GM19397 (cell line): ENCODE results near the gene ADCY2.
A peak's percentile ranks its signal among the peaks of the same experiment; 100 is the strongest.

Source experiments
- ATAC-seq: cut with Tn5 transposase; IDR thresholded peaks from one replicate; pipeline ENCODE4 v1.9.1; 2021; ENCODE audit warnings: mild to moderate bottlenecking, moderate library complexity; ENCODE audit not compliant: unreplicated experiment

Gene ADCY2

DNA sequence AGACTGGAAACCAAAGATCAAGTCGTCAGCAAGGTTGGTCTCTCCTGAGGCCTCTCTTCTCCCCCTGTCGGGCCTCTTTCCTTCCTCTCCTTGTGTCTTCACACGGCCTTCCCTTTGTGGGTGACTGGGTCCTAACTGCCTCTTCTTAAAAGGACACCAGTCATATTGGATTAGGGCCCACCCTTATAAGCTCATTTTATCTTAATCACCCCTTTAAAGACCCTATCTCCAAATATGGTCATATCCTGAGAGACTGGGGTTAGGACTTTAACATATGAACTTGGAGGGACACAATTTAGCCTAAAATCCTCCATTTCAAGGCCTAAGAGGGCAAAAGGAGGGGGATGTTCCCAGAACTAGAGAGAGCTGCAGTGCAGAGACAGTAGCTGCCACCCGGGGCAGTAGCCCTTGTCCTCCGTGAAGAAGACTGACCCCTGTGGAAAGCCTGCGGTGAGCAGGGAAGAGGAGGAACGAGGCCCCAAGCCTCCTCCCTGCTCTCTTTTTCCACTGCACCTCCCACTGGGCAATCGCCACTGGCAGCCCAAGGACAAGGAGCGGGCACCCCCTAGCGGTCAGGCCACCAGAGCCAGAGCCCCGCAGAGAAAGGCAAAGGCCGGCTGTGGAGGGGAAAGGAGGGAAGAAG lies 420.1 kb downstream of the ADCY2 start:
- ATAC-seq = peak; percentile 94

DNA sequence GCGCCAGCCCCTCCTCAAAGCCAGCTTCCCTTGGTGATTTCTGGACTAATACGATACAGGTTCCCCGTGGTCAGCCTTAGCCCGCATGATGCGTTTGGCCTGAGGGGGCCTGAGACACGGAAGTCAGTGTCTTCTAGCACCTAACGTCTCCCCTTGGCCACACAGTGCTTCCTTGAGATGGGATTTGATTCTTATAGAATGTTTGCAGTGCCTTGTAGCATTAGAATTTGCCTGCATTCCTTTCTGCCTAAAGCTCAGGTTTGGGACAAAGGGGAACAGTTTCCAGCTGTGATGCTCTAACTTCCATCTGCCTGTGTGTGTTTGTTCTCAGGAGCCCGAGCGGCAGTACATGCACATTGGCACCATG lies 420.6 kb downstream of the ADCY2 start:
- no peak for ATAC-seq

DNA sequence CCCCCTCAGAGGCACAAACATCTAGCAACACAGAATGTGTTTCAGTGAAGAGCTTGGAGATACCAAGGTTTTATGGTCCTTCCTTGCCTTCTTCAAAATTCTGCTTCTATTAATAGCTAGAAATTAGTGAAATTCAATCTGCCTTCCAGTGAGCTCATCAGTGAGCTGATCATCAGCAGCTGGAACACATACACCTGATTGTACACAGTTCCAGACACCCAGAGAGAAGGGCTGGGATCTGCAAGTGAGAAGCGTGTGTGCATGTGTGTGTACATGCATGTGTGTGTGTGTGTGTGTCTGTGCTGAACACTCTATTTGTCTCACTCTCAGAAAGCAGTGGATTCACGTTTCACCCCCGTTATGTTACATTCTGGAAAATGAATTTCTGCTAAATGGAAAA lies 426.5 kb downstream of the ADCY2 start:
- ATAC-seq = no peak

DNA sequence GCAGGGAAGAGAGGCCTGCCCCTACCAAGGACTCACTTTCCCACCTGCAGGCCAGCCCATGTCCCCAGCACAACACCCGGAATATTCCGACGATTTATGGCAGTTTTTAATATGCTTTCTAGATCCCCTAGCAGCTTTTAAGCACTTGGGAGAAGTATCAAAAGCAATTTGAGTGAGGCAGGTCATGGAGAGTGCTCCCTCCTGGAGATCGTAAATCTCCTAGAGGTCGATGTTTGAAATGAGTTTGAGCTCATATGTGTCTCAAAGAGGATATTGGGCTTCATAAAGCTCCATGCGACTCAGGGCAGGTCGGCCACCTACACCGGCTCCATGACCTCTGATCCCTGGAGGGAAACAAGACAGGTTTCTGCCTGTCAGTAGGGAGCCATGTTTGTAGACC lies 427.7 kb downstream of the ADCY2 start:
- no peak for ATAC-seq

DNA sequence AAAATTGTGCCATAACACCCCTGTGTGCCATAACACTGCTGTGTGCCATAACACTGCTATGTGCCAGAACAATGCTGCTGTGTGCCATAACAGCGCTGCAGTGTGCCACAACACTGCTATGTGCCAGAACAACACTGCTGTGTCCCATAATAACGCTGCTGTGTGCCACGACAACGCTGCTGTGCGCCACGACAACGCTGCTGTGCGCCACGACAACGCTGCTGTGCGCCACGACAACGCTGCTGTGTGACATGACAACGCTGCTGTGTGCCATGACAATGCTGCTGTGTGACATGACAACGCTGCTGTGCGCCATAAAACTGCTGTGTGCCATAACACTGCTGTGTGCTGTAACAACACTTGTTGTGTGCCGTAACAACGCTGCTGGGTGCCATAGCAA lies 429.1 kb downstream of the ADCY2 start:
- ATAC-seq = no peak

DNA sequence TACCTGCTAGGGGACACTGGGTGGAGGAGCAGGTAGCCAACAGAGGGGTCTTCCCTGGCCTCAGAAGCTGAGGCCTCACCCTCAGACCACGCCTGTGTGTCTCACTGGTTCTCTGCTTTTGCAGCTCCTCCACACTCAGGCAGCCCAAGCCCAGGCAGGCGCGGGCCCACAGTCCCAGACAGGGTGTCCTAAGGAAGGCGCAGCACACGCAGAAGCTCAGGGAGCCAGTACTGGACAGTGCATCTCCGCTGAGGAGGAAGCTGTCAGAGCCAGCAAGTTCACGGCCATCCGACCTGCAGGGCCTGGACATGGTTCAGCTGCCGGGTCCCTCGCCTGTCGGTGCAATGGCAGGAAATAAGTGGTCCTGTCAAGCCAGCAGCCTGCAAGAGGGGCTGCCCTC lies 429.7 kb downstream of the ADCY2 start:
- ATAC-seq = no peak

DNA sequence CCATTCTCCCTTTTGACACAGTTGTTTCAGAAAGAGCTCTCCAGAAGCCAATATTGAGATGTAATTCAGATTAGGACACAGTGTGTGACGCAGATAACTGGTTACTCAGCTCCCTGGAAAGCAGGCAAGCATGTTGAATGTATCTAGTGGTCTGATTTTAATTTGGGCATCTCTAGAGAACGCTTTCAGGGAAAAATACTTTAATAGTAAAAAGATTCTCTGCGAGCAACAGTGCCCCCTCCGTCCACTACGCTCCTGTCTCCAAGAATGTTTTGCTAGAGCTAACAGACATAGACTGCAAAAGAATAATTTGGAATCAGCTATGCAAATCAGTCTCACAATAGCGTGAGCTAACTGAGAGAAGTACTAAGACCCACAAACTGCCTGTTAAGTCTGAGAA lies 431.7 kb downstream of the ADCY2 start:
- no peak for ATAC-seq

DNA sequence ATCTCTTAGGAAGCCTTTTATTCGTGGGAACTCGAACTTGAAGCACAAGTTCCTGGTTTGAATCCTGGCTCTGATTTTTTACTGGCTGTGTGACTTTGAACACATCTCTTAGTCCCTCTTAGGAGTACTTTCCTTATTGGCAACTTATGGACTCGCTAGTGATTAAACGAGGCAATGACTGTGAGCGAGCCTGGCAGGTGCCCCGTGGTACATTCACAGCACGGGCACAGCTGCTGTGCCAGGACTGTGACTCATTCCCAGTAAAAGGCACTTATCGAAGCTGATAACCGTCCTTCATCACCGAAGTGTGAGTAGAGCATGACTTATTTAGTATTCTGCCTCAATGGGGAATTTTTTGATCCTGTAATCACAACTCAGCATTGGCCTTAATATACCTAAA lies 432.3 kb downstream of the ADCY2 start:
- no peak for ATAC-seq

DNA sequence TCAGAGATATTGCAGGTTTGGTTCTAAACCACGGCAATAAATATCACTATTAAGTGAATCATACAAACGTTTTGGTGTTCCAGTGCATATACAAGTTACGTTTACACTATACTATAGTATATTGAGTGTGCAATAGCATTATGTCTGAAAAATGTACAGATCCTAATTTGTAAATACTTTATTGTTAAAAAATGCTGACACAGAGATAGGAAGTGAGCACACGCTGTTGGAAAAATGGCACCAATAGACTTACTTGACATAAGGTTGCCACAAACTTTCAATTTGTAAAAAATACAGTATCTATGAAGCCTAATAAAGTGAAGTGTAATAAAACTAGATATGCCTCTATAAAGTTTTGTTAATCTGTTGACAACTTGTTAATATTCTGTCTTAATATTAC lies 439.0 kb downstream of the ADCY2 start:
- no peak for ATAC-seq

DNA sequence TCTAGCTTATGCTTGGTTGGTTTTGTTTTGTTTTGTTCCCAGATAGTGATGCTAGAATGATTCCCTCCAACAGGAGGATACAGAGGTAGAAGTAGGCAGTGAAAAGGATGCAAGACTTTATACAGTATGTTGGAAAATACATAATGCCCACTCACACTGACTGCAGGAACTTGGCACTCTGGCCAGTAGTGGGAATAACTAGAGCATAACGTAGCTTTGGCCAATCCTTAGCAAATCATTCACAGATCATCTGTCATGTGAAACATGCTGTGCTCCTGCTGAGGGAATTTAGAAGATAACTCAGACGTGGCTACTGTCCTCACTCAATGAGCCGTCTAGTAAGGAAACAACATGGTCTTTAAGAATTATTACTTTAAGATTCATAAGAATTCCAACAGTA lies 441.5 kb downstream of the ADCY2 start:
- no peak for ATAC-seq

DNA sequence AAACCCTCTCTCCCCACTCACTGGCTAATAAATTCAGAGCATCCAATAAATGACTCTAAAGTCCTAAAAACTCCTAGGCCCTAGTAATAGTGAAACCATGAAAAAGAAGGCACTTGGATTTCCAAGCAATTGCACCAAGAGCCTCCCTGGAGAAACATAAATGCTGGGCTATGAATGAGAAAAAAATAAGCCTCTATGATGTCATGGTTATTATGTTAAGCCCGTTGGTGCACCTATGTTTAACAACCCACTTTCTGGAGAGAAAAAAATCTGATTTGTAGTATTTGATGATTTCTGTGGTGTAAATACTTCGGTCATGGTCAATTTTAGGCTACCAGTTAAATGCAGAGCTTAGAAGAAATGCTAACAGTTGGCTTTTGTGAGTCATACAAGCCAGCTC lies 446.6 kb downstream of the ADCY2 start:
- no peak for ATAC-seq

DNA sequence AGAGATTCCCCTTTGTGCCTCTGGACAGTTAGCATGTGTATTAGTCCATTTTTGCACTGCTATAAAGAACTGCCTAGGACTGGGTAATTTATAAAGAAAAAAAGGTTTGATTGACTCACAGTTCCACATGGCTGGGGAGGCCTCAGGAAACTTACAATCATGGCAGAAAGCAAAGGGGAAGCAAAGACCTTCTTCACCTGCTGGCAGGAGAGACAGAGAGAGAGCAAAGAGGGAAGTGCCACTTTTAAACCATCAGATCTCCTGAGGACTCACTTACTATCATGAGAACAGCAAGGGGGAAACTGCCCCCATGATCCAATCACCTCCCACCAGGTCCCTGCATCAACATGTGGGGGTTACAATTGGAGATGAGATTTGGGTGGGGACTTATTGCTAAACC lies 449.0 kb downstream of the ADCY2 start:
- no peak for ATAC-seq

DNA sequence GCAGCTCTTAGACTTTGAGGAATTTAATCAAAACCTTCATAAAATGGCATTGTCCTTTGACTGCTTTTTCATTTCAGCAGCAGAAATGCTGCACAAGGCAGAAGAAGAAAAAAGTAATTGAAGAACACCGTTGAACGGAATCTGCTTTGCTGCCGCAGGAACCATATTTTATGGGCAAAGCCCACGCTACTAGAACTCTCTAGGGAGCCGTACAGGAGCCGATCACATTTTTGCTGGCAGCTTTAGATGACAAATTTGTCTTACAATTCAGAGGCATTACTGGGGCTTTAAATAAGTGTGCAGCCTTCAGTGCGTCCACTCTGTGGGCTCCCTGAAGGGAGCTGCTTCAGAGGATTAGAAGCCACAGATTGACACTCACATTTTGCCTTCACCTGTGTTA lies 449.6 kb downstream of the ADCY2 start:
- no peak for ATAC-seq

DNA sequence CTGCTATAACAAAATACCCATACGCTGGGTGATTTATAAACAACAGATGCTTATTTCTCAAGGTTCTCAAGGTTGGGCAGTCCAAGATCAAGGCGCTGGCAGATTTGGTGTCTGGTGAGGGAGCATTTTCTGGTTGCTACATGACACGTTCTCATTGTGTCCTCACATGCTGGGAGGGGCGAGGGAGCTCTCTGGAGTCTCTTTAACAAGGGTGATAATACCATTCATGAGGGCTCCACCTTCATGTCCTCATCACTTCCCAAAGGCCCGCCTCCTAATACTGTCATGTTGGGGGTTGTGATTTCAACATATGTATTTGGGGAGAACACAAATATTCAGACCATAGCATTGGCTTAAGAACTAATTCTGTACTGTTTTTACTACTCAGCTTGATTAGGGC lies 450.4 kb downstream of the ADCY2 start:
- ATAC-seq = no peak

DNA sequence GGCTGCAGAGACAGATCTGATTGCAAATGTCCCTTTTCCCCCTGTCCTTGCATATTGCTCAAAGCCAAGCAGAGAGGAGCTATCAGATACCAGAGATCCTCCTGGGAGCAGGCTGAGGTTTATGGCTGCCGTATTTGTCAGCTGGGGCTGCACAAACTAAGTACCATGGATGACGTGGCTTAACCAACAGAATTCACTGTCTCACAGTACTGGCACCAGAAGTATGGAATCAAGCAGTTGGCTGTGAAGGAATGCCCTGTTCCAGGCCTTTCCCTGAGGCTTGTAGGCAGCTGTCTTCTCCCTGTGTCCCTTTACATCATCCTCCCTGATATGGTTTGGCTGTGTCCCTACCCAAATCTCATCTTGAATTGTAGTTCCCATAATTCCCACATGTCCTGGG lies 452.4 kb downstream of the ADCY2 start:
- ATAC-seq = no peak

DNA sequence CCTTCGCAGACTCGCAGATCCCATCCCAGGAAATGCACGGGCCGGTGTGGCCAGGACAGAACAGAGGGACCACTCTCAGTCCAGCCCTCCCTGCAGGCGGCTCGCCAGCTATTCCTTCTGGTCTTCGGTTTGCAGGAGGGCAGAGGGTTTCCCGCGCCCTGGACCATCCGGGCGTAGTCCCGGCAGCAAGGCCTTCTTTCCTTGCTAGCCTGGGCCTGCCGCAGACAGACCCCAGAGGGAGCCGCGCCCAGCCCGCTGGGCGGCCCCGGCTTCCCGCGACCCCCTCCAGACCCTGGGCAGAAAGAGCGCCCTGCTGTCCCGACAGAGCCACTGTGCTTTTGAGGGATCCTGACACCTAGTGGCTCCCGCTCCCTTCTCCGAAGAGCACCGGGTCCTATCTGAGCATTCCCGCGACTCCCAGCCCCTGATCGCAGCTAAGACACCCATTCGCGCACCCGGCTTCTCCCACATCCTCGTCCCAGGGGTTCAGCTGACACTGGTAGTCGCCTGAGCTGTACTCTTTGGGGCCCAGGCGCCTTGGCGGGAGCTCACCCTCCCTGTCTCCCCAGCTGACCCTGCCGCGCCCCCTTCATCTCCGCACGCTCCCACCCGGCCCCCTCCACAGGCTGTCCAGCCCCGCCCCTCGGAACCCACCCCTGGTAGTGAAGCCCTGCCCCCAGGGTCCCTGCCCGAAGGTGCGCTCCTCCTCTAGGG lies 453.9 kb downstream of the ADCY2 start:
- no peak for ATAC-seq

DNA sequence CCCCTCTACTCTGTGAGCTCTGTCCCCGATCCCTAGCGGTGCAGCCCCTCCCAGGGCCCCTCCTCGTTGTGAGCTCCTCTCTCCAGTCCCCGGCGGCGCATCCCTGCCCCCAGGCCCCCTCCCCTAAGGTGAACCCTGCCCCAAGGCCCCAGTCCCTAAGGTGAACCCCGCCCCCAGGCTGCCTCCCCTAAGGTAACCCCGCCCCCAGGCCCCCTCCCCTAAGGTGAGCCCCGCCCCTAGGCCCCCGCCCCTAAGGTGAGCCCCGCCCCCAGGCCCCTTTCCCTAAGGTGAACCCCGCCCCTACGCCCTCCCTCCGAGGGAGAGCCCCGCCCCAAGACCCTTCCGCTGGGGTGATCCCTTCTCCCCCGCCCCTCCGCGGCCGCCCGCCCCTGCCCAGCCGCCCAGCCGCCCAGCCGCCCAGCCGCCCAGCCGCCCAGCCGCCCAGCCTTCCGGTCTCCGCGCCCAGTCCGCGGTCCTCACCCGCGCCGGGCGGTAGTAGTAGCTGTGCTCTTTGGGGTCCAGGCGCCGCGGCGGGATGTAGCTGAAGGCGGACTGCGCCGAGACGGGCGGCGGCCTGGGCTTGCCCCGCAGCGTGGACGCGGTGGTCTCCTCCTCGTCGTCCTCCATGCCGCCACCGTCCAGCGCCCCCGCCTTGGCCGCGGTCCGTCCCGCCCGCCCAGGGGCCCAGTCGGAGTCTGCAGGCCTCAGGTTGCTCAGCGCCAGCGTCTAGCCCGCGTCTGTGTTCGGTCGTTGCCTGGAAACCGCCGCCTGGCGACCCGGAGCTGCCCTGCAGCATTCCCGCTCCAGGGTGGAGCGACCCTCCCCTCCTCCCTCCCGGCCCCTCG lies 454.7 kb downstream of the ADCY2 start, which contains the start of gene CFAP90:
Gene CFAP90 (minus strand): TSS at position 739 of the 845 bp plus-strand sequence. CDS start 112 bp downstream, at position 627.
- ATAC-seq = no peak

DNA sequence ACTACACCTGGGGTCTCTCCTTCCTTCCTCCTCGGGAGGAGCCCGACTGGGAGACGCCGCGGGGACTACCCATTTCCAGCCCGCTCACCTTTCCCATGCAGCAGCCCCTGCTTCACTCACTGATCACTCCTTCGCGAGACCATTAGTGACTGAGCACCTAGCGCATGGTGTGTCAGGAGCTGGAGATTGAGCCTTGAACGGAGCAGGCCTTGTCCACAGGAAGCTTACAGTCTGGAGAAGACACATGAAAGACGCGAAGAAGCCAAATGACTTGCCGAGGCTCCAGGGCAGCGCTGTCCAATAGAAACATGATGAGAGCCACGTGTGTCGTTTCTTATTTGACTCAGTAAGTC lies 455.3 kb downstream of the ADCY2 start:
- no peak for ATAC-seq

DNA sequence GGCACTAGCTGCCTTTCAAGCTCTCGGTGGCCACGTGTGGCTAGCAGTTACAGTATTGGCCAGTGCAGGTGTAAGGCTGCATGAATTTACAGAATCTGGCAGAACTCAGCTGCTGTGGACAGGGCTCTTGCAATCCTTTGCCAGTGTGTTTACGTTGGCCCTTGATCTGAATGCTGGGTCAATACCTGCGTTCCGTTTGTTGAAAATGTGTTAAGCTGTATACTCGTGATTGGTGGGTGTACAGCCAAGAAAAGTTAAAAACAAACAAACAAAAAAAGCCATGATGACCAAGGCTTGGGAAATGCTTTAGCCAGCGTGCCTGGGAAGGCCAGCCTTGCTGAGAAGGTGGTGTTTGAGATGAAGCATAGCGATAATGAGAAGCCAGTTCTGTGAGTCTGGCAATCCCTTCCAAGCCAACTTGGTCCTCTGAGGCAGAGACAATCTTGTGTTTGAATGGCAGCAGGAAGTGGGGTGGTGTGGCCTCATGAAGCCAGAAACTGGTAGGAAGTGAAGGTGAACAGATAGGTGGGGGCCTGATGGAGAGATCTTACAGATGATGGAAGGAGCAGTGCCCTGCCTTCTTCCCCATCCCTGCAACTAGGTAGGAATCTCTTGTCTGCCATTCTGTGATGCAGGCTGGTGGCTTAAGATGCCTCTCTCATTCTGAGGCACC lies 455.8 kb downstream of the ADCY2 start:
- ATAC-seq = no peak

DNA sequence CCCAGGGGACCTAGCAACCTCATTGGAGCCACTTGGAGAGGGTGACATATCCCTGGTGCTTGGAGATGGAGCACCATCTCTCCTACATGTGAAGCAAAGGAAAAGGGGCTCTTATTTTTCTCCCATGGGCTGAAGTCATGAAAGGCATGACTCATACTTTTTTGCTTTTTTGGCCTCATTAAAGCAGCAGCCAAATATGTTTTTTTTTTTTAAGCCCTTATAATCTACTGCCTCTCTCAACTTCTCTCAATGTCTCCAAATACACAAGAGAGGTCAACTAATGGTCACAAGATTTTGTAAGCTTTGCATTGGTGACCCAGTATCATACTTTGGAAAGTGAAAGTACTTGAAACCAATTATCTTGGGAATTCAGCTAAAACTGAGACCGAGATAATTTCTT lies 456.6 kb downstream of the ADCY2 start:
- no peak for ATAC-seq

DNA sequence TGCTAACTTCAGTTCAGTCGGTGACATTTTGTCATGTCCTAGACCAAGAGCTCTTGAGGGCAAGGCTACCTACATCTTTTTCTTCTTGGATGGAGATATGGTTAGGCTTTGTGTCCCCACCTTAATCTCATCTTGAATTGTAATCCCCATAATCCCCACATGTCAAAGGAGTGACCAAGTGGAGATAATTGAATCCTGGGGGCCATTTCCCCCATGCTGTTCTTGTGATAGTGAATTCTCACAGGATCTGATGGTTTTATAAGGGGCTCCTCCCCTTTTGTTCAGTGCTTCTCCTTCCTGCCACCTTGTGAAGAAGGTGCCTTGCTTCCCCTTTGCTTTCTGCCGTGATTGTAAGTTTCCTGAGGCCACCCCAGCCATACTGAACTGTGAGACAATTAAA lies 457.1 kb downstream of the ADCY2 start:
- no peak for ATAC-seq

DNA sequence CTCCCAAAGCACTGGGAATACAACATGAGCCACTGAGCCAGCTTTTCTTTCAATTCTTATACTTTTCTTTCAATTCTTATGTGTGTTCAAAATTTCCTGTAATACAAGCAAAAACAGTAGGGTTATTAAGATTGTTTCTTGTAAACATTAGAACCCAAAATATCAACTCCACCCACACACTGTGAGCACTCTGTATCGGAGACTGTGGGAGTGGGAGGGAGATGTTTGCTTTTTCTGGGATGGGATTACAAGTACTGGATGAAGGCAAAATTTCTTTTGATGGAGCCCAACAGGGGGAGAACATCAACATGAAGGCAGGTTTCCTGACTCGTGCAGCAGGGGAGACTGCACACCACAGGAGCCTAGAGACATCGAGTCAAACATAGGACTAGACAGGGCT lies 459.7 kb downstream of the ADCY2 start:
- no peak for ATAC-seq
